Measurements from ENCODE around the gene PAFAH2. TPM values are rescaled to one million over a fixed set of nuclear protein-coding genes. Genes with fewer than 3 reads are reported as not detected.

Gene PAFAH2
- total RNA-seq, 1 experiment from 2014 or later: 12.4 TPM

DNA sequence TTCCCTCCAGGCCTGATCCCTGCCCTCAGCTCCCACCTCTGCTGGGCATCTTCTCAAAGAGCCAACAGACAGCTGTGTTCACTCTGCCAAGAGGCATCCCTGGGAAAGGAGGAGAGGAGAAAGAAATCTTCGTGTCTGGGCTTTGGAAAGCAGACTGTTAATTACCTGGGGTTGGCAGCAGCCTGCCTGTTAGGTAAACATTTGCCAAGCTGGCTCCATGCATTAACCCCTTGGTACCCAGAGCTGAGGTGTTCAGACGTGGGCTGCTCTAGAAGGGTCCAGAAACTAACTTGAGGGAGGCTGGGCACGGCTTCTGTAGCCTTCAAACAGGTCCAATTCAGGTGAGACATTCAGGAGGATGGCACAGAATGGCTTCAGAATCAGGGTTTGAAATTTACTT lies 15.0 kb upstream of the PAFAH2 start:
- no peaks in the 10 kb centered on the region for H3K79me1 ChIP-seq (ENCODE audit: insufficient read depth, low read depth, low read length, poor library complexity, severe bottlenecking)
- no peaks in the 10 kb centered on the region for H3K36me3 Mint-ChIP-seq (ENCODE audit: insufficient read depth in 1 of 3, low read depth in 3 of 3)
- H3K4me2 ChIP-seq (ENCODE audit: insufficient read depth, insufficient read length, low read length): no peak overlapping the region
- no peaks in the 10 kb centered on the region; the same call in 1 of the 2 replicates for H3K4me1 ChIP-seq (ENCODE audit: insufficient read depth, low read length)
- H4K8ac ChIP-seq (replicated peaks; ENCODE audit: insufficient read length, low read depth, low read length): no peak overlapping the region
- H3K14ac ChIP-seq (ENCODE audit: insufficient read depth, low read length): no peak overlapping the region
- peaks cover 15 to 31% of the 10 kb centered on the region in 2 experiments for H3K4me1 Mint-ChIP-seq
- H2AFZ ChIP-seq (ENCODE audit: low read length): no peak overlapping the region
- H3K9me3 ChIP-seq (ENCODE audit: control insufficient read depth, low read depth, low read length): no peaks in the 10 kb centered on the region
- no peak overlapping the region for H3K56ac ChIP-seq (ENCODE audit: insufficient read length, low read depth, low read length)
- H4K20me1 ChIP-seq (ENCODE audit: control insufficient read depth, insufficient read depth, insufficient read length): no peaks in the 10 kb centered on the region
- no peak overlapping the region for H3K27ac ChIP-seq (ENCODE audit: insufficient read length, low read depth, low read length)
- H3K18ac ChIP-seq (ENCODE audit: insufficient read length, low read depth, low read length): no peak overlapping the region
- WGBS (ENCODE audit: extremely low coverage, insufficient read length, low lambda C conversion rate): no CpG with 5 or more reads among the region's 3 CpGs
- H4K91ac ChIP-seq (ENCODE audit: insufficient read length, low read depth, low read length): no peak overlapping the region
- no peaks in the 10 kb centered on the region for H3K27me3 ChIP-seq (ENCODE audit: insufficient read depth, low read length)
- H2BK120ac ChIP-seq (ENCODE audit: low read depth, low read length, poor library complexity, severe bottlenecking): no peak overlapping the region
- H2BK5ac ChIP-seq (ENCODE audit: insufficient read length, low read length): no peak overlapping the region
- no peak overlapping the region for H2BK20ac ChIP-seq (ENCODE audit: low read depth, low read length, poor library complexity, severe bottlenecking)
- no peak overlapping the region for H3K4ac ChIP-seq (ENCODE audit: low read depth, low read length)
- no peak overlapping the region for H4K5ac ChIP-seq (ENCODE audit: insufficient read length, low read depth, low read length)
- H3K79me2 ChIP-seq (ENCODE audit: insufficient read depth, low read length): no peaks in the 10 kb centered on the region
- TF ChIP-seq, protein P1, sequence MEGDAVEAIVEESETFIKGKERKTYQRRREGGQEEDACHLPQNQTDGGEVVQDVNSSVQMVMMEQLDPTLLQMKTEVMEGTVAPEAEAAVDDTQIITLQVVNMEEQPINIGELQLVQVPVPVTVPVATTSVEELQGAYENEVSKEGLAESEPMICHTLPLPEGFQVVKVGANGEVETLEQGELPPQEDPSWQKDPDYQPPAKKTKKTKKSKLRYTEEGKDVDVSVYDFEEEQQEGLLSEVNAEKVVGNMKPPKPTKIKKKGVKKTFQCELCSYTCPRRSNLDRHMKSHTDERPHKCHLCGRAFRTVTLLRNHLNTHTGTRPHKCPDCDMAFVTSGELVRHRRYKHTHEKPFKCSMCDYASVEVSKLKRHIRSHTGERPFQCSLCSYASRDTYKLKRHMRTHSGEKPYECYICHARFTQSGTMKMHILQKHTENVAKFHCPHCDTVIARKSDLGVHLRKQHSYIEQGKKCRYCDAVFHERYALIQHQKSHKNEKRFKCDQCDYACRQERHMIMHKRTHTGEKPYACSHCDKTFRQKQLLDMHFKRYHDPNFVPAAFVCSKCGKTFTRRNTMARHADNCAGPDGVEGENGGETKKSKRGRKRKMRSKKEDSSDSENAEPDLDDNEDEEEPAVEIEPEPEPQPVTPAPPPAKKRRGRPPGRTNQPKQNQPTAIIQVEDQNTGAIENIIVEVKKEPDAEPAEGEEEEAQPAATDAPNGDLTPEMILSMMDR (conservative IDR thresholded peaks at IDR 0.05): no peak
- DNase-seq: no peak
- H3K9ac ChIP-seq (ENCODE audit: extremely low read depth, insufficient read length, low read length): no peak overlapping the region
- no peak overlapping the region for H3K27ac Mint-ChIP-seq
- no peak overlapping the region for H3K23ac ChIP-seq (ENCODE audit: insufficient read length, low read depth, low read length)
- H3K23me2 ChIP-seq (ENCODE audit: insufficient read length, low read depth, low read length, poor library complexity, severe bottlenecking): no peaks in the 10 kb centered on the region
- no peak overlapping the region for H2AK5ac ChIP-seq (ENCODE audit: insufficient read length, low read length)
- peaks cover 2% of the 10 kb centered on the region for H3K27me3 Mint-ChIP-seq (ENCODE audit: low read depth)
- H3K4me3 Mint-ChIP-seq: no peak overlapping the region
- no peak overlapping the region for H3T11ph ChIP-seq (ENCODE audit: low read length)
- no peak overlapping the region for H2BK12ac ChIP-seq (ENCODE audit: insufficient read length, low read depth, low read length)
- H3K9me3 Mint-ChIP-seq: no peaks in the 10 kb centered on the region
- no peak overlapping the region for H2BK15ac ChIP-seq (ENCODE audit: low read depth, low read length)

Measured in H9 (cell line).